ENCODE measurements around the gene ZNF112. TPM values are rescaled to one million over a fixed set of nuclear protein-coding genes. Genes with fewer than 3 reads are reported as not detected.

The ZNF112 gene
- total and polyA plus RNA-seq, 4 donors: 0.47 to 2.0 (median 1.7) TPM

- TF ChIP-seq ATF3 (IDR thresholded peaks at IDR 0.05) (no peak), FOXA1 (IDR thresholded peaks at IDR 0.05) (no peak), FOXA2 (IDR thresholded peaks at IDR 0.05) (no peak), EGR1 (IDR thresholded peaks at IDR 0.05; ENCODE audit: low read depth in 2 of 2) (no peak), TAF1 (conservative IDR thresholded peaks at IDR 0.05) (no peak), MAX (IDR thresholded peaks at IDR 0.05) (no peak), SP1 (IDR thresholded peaks at IDR 0.05) (no peak), RXRA (IDR thresholded peaks at IDR 0.05) (no peak), GABPA (IDR thresholded peaks at IDR 0.05 in 1 of 2, conservative IDR thresholded peaks at IDR 0.05 in 1 of 2) (no peak), ZBTB33 (IDR thresholded peaks at IDR 0.05) (no peak), RAD21 (IDR thresholded peaks at IDR 0.05) (no peak), REST (IDR thresholded peaks at IDR 0.05) (no peak), HNF4G (IDR thresholded peaks at IDR 0.05) (no peak), YY1 (IDR thresholded peaks at IDR 0.05) (no peak), JUND (IDR thresholded peaks at IDR 0.05) (no peak), HNF4A (conservative IDR thresholded peaks at IDR 0.05) (no peak), CTCF (IDR thresholded peaks at IDR 0.05; ENCODE audit: low read depth, low read length, missing input control) (no peak)
- H3K27ac ChIP-seq (ENCODE audit: low read depth in 1 of 2, low read length in 2 of 2): no peak overlapping the region
- peaks cover 24 to 62% (median 45%) of the 10 kb centered on the region in 4 donors for H3K9me3 ChIP-seq (ENCODE audit: control insufficient read depth in 4 of 4, low read length in 3 of 4)
- no peak overlapping the region for H3K9ac ChIP-seq (ENCODE audit: low read depth in 1 of 2, low read length in 2 of 2)
- no peaks in the 10 kb centered on the region for H3K27me3 ChIP-seq (ENCODE audit: control insufficient read depth in 4 of 4, insufficient read depth in 4 of 4, low read length in 3 of 4)
- H3K4me1 ChIP-seq (ENCODE audit: control insufficient read depth in 4 of 4, insufficient read depth in 4 of 4, low read length in 3 of 4): no peaks in the 10 kb centered on the region
- H3K4me3 ChIP-seq (ENCODE audit: low read depth in 1 of 3, low read length in 3 of 3): peak overlapping the region in 1 of 3 donors; percentile 7
- H3K36me3 ChIP-seq (ENCODE audit: control insufficient read depth in 4 of 4, insufficient read depth in 3 of 4, low read depth in 1 of 4, low read length in 3 of 4): peaks cover 0 to 12% (median 7%) of the 10 kb centered on the region in 4 donors
- 94% methylated on average over 4 of the region's 4 CpGs for WGBS
- DNase-seq (ENCODE audit: low spot score): no peak
Measured at GRCh38 chr19:44278181-44278690, 78.2 kb downstream of the ZNF112 start.
